ENCODE results near the gene NDUFB7.

Gene NDUFB7

DNA sequence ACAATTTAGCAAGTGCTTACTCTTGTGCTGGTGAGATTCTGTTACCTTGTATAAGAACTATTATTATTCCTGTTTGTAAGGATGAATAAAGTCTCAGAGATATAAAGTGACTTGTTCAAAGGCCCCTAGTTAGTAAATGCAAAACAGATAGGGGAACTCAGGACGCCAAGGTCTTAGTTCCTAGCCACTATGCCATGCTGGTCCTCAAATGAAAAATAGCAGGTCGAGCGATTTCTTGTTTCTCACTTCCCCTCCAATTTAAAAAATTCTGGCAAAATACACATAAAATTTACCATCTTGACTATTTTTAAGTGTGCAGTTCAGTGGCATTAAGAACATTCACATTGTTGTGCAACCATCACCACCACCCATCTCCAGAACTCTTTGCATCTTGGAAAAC lies 41.4 kb downstream of the NDUFB7 start:
- TF ChIP-seq GATA1 (IDR thresholded peaks at IDR 0.05; ENCODE audit: low read depth, low read length): no peak
- no peak for DNase-seq

DNA sequence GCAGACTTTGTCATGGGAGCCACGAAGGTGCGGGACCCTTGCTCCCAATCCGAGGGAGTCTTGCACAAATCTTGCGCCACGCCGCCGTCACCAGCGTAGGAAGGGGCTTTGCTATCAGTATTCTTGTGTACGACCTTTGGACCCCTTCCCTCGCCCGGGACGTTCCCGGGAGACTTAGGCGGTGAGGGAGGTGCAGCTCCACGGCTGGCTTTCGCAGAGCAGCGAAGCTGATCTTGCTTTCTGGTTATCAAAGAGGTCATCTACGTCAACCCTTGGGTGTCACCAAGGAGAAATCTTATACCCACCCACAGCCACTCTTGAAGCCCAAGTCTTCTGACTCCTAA lies 41.9 kb downstream of the NDUFB7 start:
- peak; percentile 76 to 88 for DNase-seq
- TF ChIP-seq GATA1 (IDR thresholded peaks at IDR 0.05; ENCODE audit: low read depth, low read length) (no peak), POLR2A (IDR thresholded peaks at IDR 0.05; ENCODE audit: low read length) (no peak)

DNA sequence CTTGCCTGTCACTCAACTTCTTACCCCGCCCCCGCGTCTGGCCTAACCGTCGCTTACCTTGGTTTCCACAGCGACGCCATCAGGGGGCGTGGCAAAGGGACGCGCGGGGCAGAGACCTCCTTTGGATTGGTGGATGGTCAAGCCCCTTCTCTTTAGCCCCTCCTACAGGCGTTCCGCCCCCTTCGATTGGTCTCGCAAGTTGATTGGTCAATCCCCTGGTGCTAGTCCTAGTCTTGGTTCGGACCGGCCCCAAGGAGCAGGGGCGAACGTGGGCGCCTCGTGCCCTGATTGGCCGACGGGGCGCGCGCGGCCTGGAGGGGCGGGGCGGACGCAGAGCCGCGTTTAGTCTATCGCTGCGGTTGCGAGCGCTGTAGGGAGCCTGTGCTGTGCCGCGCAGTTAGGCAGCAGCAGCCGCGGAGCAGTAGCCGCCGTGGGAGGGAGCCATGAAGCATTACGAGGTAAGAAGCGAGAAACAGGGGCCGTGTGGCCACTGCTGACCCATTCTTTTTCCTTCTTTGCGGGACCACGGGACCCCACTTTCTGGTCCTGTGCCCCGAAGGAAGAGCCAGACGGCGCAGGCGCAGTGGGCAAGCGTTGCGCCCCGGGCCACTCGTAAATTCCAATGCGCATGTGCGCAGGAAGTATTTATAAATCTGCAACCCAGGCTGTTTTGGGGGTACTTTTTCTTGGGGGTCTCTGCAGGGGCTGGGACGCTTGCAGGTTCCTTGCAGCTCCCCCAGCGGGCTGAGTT lies 42.4 kb downstream of the NDUFB7 start, which contains the start of gene TECR:
TECR (plus strand) TSS at position 341 of the 751 bp plus-strand sequence; CDS start at position 444, 103 bp downstream.
- peak; percentile 97 for TF ChIP-seq POLR2A (IDR thresholded peaks at IDR 0.05; ENCODE audit: low read length)
- no peak for TF ChIP-seq GATA1 (IDR thresholded peaks at IDR 0.05; ENCODE audit: low read depth, low read length)
- peak; percentile 100 for DNase-seq

DNA sequence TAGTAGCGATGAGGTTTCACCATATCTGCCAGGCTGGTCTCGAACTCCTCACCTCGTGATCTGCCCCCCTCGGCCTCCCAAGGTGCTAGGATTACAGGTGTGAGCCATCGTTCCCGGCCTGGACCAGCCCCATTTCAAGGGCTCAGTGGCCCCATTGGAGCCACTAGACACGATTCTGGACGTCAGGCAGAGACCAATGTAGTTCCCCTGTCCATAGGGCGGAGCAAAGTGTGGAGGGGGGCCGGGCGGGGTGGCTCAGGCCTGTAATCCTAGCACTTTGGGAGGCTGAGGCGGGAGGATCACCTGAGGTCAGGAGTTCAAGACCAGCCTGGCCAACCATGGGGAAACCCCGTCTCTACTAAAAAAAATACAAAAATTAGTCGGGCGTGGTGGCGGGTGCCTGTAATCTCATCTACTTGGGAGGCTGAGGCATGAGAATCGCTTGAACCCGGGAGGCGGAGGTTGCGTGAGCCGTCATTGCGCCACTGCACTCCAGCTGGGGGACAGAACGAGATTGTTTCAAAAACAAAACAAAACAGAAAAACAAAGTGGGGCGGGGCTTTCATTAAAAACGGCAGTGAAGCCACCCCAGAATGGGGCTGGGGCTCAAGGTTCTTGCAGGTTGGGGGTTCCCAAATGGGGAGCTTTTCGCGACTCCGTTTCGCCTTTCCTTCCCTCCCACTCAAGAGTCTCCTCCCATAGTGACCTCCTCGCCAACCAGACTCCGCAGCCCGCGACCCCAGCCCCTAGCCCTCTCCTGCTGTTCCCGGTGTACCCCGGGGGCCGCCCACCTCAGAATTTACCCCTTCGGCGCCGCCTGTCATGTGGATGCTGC lies 43.2 kb downstream of the NDUFB7 start:
- TF ChIP-seq GATA1 (IDR thresholded peaks at IDR 0.05; ENCODE audit: low read depth, low read length) (no peak), POLR2A (IDR thresholded peaks at IDR 0.05; ENCODE audit: low read length) (no peak)
- no peak for DNase-seq

- TF ChIP-seq POLR2A (IDR thresholded peaks at IDR 0.05; ENCODE audit: low read length) (no peak), GATA1 (IDR thresholded peaks at IDR 0.05; ENCODE audit: low read depth, low read length) (no peak)
- no peak for DNase-seq
Observed at GRCh38 chr19:14526423-14526822, 45.4 kb downstream of the NDUFB7 start.

DNA sequence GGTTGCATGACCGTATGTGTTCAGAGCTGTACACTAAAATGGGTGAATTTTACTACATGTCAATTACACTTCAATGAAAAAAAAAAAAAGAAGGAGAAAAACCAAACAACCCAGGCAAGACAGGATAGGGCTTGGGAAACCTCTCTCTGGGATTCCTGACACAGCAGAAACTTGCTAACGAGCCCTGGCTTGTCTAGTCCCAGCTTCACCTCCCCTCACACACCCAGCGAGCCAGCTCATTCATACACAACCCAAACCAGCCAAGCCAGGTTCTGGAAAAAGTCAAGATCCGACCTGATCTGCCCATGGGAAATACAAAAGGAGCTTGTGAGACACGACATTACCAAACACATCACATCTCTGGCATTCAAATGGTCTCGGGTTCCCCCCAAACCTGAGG lies 46.1 kb downstream of the NDUFB7 start:
- TF ChIP-seq GATA1 (IDR thresholded peaks at IDR 0.05; ENCODE audit: low read depth, low read length): no peak
- no peak for TF ChIP-seq POLR2A (IDR thresholded peaks at IDR 0.05; ENCODE audit: low read length)
- DNase-seq: no peak

DNA sequence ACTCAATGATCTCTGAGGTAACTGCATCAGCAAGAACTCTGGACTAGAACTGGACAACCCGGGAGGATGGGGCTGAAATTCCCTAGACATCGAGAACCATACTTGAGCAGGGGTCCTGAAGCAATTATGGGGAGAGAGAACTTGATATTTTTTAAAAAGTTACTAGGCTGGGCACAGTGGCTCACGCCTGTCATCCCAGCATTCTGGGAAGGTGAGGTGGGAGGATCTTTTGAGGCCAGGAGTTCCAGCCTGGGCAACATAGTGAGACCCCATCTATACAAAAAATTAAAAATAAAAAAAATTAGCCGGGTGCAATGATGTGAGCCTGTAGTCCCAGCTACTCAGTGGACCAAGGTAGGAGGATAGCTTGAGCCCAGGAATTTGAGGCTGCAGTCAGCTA lies 51.3 kb downstream of the NDUFB7 start:
- TF ChIP-seq GATA1 (IDR thresholded peaks at IDR 0.05; ENCODE audit: low read depth, low read length) (no peak), POLR2A (IDR thresholded peaks at IDR 0.05; ENCODE audit: low read length) (no peak)
- DNase-seq: no peak

- no peak for TF ChIP-seq GATA1 (IDR thresholded peaks at IDR 0.05; ENCODE audit: low read depth, low read length)
- no peak for TF ChIP-seq POLR2A (IDR thresholded peaks at IDR 0.05; ENCODE audit: low read length)
- no peak for DNase-seq
Observed at GRCh38 chr19:14519860-14520407, 51.9 kb downstream of the NDUFB7 start.

DNA sequence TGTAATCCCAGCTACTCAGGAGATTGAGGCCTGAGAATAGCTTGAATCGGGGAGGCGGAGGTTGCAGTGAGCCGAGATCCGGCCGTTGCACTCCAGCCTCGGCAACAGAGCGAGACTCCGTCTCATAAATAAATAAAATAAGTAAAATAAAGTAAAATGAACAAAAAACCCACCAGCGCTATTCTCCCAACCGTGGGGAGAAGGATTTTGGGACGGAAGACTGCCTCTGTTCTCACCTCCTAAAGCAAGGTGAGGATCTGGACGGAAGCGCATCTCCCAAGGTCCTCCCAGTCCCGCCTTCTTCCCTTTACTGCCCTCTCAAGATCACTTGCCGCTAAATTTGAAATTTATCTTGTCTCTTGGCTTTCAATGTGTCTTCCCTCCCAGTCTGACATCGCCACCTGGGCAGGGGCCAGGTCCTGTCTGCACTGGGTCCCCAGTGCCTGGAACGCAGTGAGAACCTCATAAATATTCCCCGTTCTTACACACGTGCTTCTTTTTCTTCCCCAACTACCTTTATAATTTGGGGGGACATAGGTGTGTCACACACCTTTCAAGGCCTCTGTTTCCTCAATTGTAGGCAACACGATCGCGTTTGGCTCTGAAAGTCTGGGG lies 52.5 kb downstream of the NDUFB7 start:
- TF ChIP-seq GATA1 (IDR thresholded peaks at IDR 0.05; ENCODE audit: low read depth, low read length): no peak
- DNase-seq: no peak

DNA sequence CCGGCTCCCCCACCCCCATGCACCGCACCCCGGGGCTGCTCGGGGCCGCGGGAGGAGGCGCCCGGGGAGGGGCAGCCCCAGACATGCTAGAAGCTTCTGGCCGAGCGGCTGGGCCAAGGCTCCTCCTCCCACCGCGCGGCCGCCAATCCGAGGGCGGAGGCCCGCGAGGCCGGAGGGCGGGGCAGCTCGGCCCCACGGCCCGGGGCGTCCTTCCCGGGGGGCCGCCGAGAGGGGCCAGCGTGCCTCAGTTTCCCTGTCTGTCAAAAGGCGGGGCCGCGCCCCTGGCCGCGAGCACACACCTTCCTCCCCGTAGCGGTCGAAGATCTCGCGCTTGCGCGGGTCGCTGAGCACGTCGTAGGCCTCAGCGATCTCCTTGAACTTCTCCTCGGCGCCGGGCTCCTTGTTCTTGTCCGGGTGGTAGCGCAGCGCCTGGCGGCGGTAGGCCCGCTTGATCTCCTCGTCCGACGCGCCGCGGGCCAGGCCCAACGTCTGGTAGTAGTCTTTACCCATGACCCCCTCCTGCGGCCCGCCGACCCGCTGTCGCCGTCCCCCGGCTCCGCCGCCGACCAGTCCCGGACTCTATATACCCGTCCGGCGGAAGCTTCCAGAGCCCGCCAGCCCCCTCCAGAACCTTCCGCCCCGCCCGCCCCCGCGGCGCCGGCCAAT lies 53.9 kb downstream of the NDUFB7 start, which contains the start of gene DNAJB1:
DNAJB1 (minus strand) TSS at position 558 of the 666 bp plus-strand sequence; CDS start at position 510, 48 bp downstream.
- peak; percentile 91 to 93 for DNase-seq

GRCh38 chr19:14517446-14517839 lies 54.4 kb downstream of the NDUFB7 start:
- DNase-seq: peak in 1 of 2 experiments; percentile 54

More for the DNA sequence above, 53.9 kb downstream of the NDUFB7 start, which contains the start of gene DNAJB1:
- peak; percentile 96 for TF ChIP-seq POLR2A (IDR thresholded peaks at IDR 0.05; ENCODE audit: low read length)
- TF ChIP-seq GATA1 (IDR thresholded peaks at IDR 0.05; ENCODE audit: low read depth, low read length): no peak

GRCh38 chr19:14516746-14517438 lies 55.0 kb downstream of the NDUFB7 start:
- peak; percentile 44 to 57 for DNase-seq
- no peak for TF ChIP-seq POLR2A (IDR thresholded peaks at IDR 0.05; ENCODE audit: low read length)
- TF ChIP-seq GATA1 (IDR thresholded peaks at IDR 0.05; ENCODE audit: low read depth, low read length): no peak

More at GRCh38 chr19:14517446-14517839, 54.4 kb downstream of the NDUFB7 start:
- TF ChIP-seq POLR2A (IDR thresholded peaks at IDR 0.05; ENCODE audit: low read length) (no peak), GATA1 (IDR thresholded peaks at IDR 0.05; ENCODE audit: low read depth, low read length) (no peak)
